Mucosa of descending colon (tissue), 3 donors: ENCODE measurements around the gene SLC4A2. TPM values are rescaled to one million over a fixed set of nuclear protein-coding genes. Genes with fewer than 3 reads are reported as not detected.
"Not testable (repeated sequence)": the region's sequence is repeated elsewhere in the genome, so short reads cannot be mapped to it uniquely, and the experiment has no call there.

Experiments
- ATAC-seq: fragments of 200-7000 bp; cut with Tn5 transposase; one replicate; pipeline ENCODE4 v1.9.1; 2020; ENCODE audit warnings: mild to moderate bottlenecking, moderate library complexity
- DNase-seq, 3 donors: peaks; one replicate each; pipeline ENCODE4 v3.0.0-alpha.2; 2020
- H3K36me3 ChIP-seq: fragments of 200-600 bp; one replicate; pipeline ENCODE4 v1.8.0; 2021; ENCODE audit warnings: low read depth, mild to moderate bottlenecking
- H3K4me1 ChIP-seq: fragments of 200-600 bp; one replicate; pipeline ENCODE4 v1.8.0; 2021; ENCODE audit warnings: low read depth, mild to moderate bottlenecking
- H3K4me3 ChIP-seq: fragments of 200-600 bp; one replicate; pipeline ENCODE4 v1.8.0; 2021; ENCODE audit warnings: mild to moderate bottlenecking
- H3K9me3 ChIP-seq: fragments of 200-600 bp; one replicate; pipeline ENCODE4 v1.8.0; 2021; ENCODE audit warnings: mild to moderate bottlenecking
- CTCF ChIP-seq: fragments of 200-600 bp; IDR thresholded peaks from one replicate; pipeline ENCODE4 v1.8.0; 2022; ENCODE audit warnings: antibody characterized with exemption, mild to moderate bottlenecking
- intact Hi-C, 2 donors: fragments of 100-400 bp; cut with DNase I in 1 of 2; cut with micrococcal nuclease in 1 of 2; formaldehyde crosslinking; loops; one replicate each; pipeline versions ENCODE4 v1.11.0 to v1.11.1; 2022; cut with DNase I, micrococcal nuclease
- total RNA-seq, 3 donors: library from RNA; stranded (reverse); fragmentation: NEBNext Ultra II Directional in 2 of 3; extraction: Animal tissue kit (Norgen Biotek cat#: 25700) in 2 of 3; gene quantifications; one replicate each; pipeline versions ENCODE4 v1.2.1 to v1.2.4, GENCODE V29; 2021 to 2023
- donor health status: DM: no; HTN: no; CAD: no; lungs with moderate emphysema.
- donor health status: DM: no; HTN: no; CAD: no.
- donor health status: DM: no; HTN: yes; CAD: no.

Gene SLC4A2
- total RNA-seq, 3 donors from 2014 or later: 82.2 to 168 (median 89.5) TPM

DNA sequence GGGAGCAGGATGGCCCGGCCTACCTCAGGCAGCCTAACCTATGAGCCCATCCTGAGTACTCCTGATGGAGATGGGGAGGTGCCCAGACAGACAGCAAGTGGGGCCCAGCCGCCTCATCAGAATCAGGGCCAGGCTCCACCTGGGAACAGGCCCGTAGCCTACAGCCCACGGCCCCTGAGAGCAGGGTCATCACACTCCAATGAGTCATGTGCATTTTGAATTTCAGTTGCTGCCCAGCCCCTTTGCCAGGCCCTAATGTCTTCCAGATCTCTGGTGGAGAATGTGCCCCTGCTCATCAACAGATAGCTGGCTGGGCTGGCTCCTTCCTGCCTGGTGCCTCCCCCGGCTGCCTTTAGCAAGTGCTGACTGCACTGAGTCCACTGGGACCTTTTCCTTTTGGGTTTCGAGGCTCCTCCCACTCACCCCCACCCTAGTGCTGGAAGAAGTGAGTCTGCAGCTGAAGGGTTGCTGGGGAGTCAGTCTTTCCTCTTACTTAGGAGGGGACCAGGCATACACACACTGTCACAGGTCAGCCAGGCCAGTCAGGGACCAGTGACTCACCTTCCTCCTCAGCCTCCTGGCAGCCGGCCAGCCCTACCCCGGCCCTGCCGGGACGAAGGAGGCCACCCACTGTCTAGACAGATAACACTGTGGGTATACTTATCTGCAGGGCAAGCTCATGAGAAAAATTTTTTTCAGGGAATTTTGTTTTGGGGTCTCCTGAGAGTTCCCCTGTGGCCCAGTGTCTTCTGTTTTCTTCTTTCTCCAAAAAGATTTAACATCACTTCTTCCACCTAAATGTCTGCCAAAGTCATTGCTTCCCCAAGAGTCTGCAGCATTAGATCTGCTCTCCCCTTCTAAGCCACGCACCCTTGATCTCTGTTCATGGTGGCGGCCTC lies 20.2 kb upstream of the SLC4A2 start:
- TF ChIP-seq CTCF: no peak
- Histone ChIP-seq H3K9me3 (no peaks in the 10 kb centered on the region), H3K4me3 (no peak overlapping the region), H3K36me3 (no peaks in the 10 kb centered on the region), H3K4me1 (no peaks in the 10 kb centered on the region)
- DNase-seq (peak; percentile 41 to 83 (median 65)), ATAC-seq (peak; percentile 79)
- intact Hi-C loops: no loop called here

- ATAC-seq (no peak), DNase-seq (no peak)
- no peak for TF ChIP-seq CTCF
- intact Hi-C loops: no loop called here
- H3K4me3 ChIP-seq: no peak overlapping the region
- H3K4me1 ChIP-seq: no peaks in the 10 kb centered on the region
- no peaks in the 10 kb centered on the region for H3K9me3 ChIP-seq
- H3K36me3 ChIP-seq: no peaks in the 10 kb centered on the region
Observed at GRCh38 chr7:151039850-151040548, 19.4 kb upstream of the SLC4A2 start.

DNA sequence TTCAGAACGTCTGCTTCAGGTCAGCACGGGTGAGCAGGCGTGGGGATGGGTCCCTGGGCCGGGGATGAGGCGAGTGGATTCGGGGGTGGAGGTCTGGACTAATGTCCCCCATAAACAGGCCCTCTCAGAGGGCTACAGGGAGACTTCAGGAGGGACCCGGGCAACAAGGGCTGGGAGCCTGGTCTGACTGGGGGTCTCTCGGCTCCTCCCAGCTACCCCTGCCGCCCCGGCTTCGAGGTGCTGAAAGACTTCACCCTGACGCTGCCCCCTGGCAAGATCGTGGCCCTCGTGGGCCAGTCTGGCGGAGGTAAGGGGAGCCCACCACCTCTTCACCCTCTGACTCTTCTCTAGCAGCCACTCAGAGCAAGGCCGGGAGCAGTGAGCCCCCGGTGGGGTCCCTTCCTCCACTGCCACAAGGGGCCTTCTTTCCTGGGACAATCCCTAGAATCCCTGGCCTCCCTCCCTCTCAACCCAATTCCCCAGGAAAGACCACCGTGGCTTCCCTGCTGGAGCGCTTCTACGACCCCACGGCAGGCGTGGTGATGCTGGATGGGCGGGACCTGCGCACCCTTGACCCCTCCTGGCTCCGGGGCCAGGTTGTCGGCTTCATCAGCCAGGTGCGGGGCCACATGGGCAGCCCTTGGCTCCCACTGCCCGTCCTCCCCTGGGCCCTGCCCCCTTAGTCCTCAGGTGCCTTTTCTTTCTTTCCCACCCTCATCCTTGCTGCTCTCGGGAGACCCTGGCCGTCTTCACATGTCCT lies 18.6 kb upstream of the SLC4A2 start:
- intact Hi-C loops: no loop called here
- TF ChIP-seq CTCF: no peak

DNA sequence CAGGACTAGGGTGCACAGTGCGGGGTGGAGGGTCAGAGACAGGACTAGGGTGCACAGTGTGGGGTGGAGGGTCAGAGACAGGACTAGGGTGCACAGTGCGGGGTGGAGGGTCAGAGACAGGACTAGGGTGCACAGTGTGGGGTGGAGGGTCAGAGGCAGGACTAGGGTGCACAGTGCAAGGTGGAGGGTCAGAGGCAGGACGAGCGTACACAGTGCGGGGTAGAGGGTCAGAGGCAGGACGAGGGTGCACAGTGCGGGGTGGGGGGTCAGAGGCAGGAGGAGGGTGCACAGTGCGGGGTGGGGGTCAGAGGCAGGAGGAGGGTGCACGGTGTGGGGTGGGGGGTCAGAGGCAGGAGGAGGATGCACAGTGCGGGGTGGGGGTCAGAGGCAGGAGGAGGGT lies 15.9 kb upstream of the SLC4A2 start:
- H3K4me1 ChIP-seq, intact Hi-C loops, H3K36me3 ChIP-seq, ATAC-seq, DNase-seq, H3K4me3 ChIP-seq, H3K9me3 ChIP-seq: not testable (repeated sequence)

More for the DNA sequence above, 18.6 kb upstream of the SLC4A2 start:
- Histone ChIP-seq H3K4me1 (no peaks in the 10 kb centered on the region), H3K9me3 (no peaks in the 10 kb centered on the region), H3K36me3 (no peaks in the 10 kb centered on the region), H3K4me3 (no peak overlapping the region)
- ATAC-seq: no peak
- no peak for DNase-seq

- DNase-seq (no peak), ATAC-seq (no peak)
- no peak overlapping the region for H3K4me3 ChIP-seq
- no peaks in the 10 kb centered on the region for H3K9me3 ChIP-seq
- no peak for TF ChIP-seq CTCF
- intact Hi-C loops: no loop called here
- no peaks in the 10 kb centered on the region for H3K36me3 ChIP-seq
- H3K4me1 ChIP-seq: no peaks in the 10 kb centered on the region
Observed at GRCh38 chr7:151043959-151044358, 15.4 kb upstream of the SLC4A2 start.
